GM13976 (cell line): ENCODE data around the gene PDE11A.

Experiments
- DNase-seq: peaks from one replicate; pipeline ENCODE4 v3.0.0; 2012; ENCODE audit warnings: low spot score
- CTCF ChIP-seq: IDR thresholded peaks from 2 replicates; pipeline ENCODE4 v1.5.1; 2012; ENCODE audit warnings: borderline replicate concordance, mild to moderate bottlenecking; ENCODE audit not compliant: insufficient read depth; ENCODE audit errors: extremely low read depth, missing control alignments, control extremely low read depth
- in situ Hi-C: fragments of 300-500 bp; cut with MboI; formaldehyde crosslinking; loops from one replicate; pipeline ENCODE4 v1.12.0; 2022; ENCODE audit warnings: low sequenced_read_pairs, mixed read lengths, inconsistent platforms; ENCODE audit not compliant: unreplicated experiment

Gene PDE11A

DNA sequence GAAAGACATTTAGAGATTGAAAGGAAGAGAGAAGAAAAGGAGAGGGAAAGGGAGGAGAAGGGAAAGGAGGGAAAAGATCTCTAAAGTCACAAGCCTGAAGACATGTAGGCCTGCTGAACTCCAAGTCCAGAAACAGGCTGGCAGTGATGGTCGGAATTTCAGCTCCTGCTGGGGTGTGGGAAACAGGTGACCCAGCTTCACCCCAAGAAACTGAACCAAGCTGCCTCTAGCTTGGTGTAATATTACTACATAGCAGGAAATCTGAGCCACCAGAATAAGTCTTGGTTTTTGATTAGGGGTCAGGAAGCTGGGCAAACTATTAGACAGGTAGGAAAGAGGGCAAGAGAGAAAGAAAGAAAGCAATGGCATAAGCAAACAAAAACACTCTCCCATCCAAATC lies 185.8 kb downstream of the PDE11A start:
- no peak for TF ChIP-seq CTCF
- no peak for DNase-seq
- in situ Hi-C loops = no loop called here

- in situ Hi-C loops = no loop called here
- no peak for TF ChIP-seq CTCF
- DNase-seq = no peak
Observed at GRCh38 chr2:177885828-177886466, 186.6 kb downstream of the PDE11A start.

GRCh38 chr2:177883177-177883576 lies 189.4 kb downstream of the PDE11A start:
- in situ Hi-C loops = no loop called here
- no peak for TF ChIP-seq CTCF
- DNase-seq = no peak

DNA sequence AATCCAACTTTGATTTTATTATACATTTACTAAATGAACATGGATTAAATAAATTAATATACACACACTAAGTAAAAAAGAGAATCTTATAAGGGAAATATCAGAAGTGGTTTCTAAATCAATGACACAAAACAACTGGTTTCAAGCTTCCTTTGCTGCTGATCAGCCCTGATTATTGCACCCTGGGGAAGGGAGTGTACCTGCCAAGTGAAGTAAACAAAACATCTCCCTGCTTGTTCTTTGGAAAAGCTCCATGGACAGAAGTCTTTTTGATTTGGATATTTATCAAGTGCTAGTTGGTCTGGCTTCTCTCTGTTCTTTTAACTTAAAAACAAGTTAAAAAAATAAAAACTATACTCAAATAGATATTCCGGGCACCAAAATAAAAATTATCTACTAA lies 190.1 kb downstream of the PDE11A start:
- in situ Hi-C loops = no loop called here

DNA sequence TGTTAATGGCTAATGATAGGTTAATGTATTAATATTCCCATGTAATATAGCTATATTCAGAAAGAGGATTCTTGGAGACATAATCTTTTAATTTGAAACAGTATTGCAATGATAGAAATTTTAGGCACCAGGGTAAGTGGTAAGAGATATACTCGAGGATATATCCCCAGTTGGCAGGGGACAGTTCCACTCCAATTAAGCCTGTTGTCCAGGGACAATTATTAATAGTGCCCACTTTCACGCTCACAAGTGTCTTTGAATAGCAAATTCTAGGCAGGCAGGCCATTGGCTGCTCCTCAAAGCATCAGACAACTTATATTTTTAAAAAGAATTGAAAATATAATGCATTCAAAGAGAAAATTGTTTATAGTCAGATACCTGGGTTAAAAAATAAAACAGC lies 190.7 kb downstream of the PDE11A start:
- no peak for TF ChIP-seq CTCF
- no peak for DNase-seq
- in situ Hi-C loops = no loop called here

More for the DNA sequence above, 190.1 kb downstream of the PDE11A start:
- no peak for DNase-seq
- no peak for TF ChIP-seq CTCF

- in situ Hi-C loops = no loop called here
- TF ChIP-seq CTCF = no peak
- DNase-seq = no peak
Observed at GRCh38 chr2:177881008-177881747, 191.4 kb downstream of the PDE11A start.

DNA sequence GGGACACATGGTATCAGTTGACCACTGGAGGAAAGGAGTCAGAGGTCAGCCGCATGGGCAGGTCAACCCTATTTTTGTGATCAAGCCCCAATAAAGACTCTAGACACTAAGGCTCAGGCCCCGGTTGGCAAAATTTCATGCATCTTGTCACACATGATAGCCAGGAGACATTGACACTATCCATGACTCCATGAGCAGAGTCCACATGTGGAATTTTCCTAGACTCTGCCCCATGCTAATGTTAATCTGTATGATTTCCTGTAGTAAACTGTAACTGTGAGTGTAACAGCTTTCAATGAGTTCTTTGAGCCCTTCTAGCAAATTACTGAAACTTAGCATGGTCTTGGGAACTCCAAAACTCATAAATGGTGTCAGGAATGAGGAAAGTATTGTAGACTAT lies 192.3 kb downstream of the PDE11A start:
- DNase-seq = no peak
- no peak for TF ChIP-seq CTCF
- in situ Hi-C loops = no loop called here
